Breast epithelium (tissue), 4 donors: ENCODE data around the gene CCDC12. TPM values are rescaled to one million over a fixed set of nuclear protein-coding genes. Genes with fewer than 3 reads are reported as not detected.

Experiments used
- DNase-seq, 2 donors: peaks; one replicate each; pipeline ENCODE4 v3.0.0-alpha.2; 2019; ENCODE audit warnings: low spot score in 2 of 2
- H3K27ac ChIP-seq, 2 donors: fragments of 200-600 bp; sonication (generic) in 1 of 2; one replicate each; pipeline ENCODE4 v1.5.1; 2016 to 2019; ENCODE audit warnings: mild to moderate bottlenecking in 1 of 2
- H3K27me3 ChIP-seq, 2 donors: fragments of 200-600 bp; sonication (generic) in 1 of 2; one replicate each; pipeline versions ENCODE4 v1.5.1 to v1.6.0; 2017 to 2019; ENCODE audit warnings: control low read depth in 1 of 2, mild to moderate bottlenecking in 1 of 2
- H3K36me3 ChIP-seq: fragments of 200-600 bp; one replicate; pipeline ENCODE4 v1.5.1; 2019
- H3K4me1 ChIP-seq, 2 donors: fragments of 200-600 bp; sonication (generic); one replicate each; pipeline ENCODE4 v1.5.1; 2016 to 2019; ENCODE audit warnings: control low read depth in 1 of 2
- H3K4me3 ChIP-seq, 3 donors: fragments of 200-600 bp; sonication (generic); 1 replicate in 2 of 3; 2 replicates in 1 of 3; pipeline ENCODE4 v1.5.1; 2016 to 2019; ENCODE audit warnings: mild to moderate bottlenecking in 3 of 3, moderate library complexity in 2 of 3
- H3K9me3 ChIP-seq, 2 donors: fragments of 200-600 bp; sonication (generic) in 1 of 2; one replicate each; pipeline ENCODE4 v1.5.1; 2016 to 2019; ENCODE audit warnings: control low read depth in 1 of 2
- CTCF ChIP-seq, 3 donors: fragments of 450-650 bp; IDR thresholded peaks; one replicate each; pipeline ENCODE4 v1.5.1; 2016 to 2017; ENCODE audit warnings: antibody characterized with exemption in 3 of 3, mild to moderate bottlenecking in 3 of 3, moderate library complexity in 3 of 3
- POLR2A ChIP-seq: fragments of 450-650 bp; IDR thresholded peaks from one replicate; pipeline ENCODE4 v1.6.1; 2016; ENCODE audit warnings: antibody characterized with exemption, mild to moderate bottlenecking, moderate library complexity
- POLR2AphosphoS5 ChIP-seq, 3 donors: sonication (generic); formaldehyde crosslinking; IDR thresholded peaks; one replicate each; pipeline ENCODE4 v1.6.1; 2017; ENCODE audit warnings: antibody characterized with exemption in 3 of 3
- intact Hi-C: fragments of 100-400 bp; cut with DNase I; formaldehyde crosslinking; loops from one replicate; pipeline ENCODE4 v1.15.1; 2023; ENCODE audit warnings: low total_unique reads
- total RNA-seq, 3 donors: library from RNA; depleted of rRNA; stranded (reverse); fragments of >200 nt; gene quantifications; one replicate each; pipeline ENCODE4 v1.1.0, GENCODE V29; 2016

The CCDC12 gene
- total RNA-seq, 3 donors from 2014 or later = 27.0 to 50.2 (median 43.9) TPM

- H3K27ac ChIP-seq = peak overlapping the region in 1 of 2 donors; percentile 17
- no peak overlapping the region for H3K4me3 ChIP-seq
- no peak for DNase-seq
- H3K9me3 ChIP-seq = no peaks in the 10 kb centered on the region
- intact Hi-C loops = no loop called here
- H3K4me1 ChIP-seq = peaks cover 3 to 40% of the 10 kb centered on the region in 2 donors
- no peaks in the 10 kb centered on the region for H3K27me3 ChIP-seq
- H3K36me3 ChIP-seq = no peaks in the 10 kb centered on the region
- TF ChIP-seq POLR2AphosphoS5 (IDR thresholded peaks at IDR 0.05) (no peak), CTCF (IDR thresholded peaks at IDR 0.05) (no peak), POLR2A (no peak)
These were observed 50.5 kb downstream of the CCDC12 start for GRCh38 chr3:46926039-46926438.

GRCh38 chr3:46925585-46925934 lies 51.0 kb downstream of the CCDC12 start:
- Histone ChIP-seq H3K4me3 (no peak overlapping the region), H3K27me3 (no peaks in the 10 kb centered on the region), H3K36me3 (no peaks in the 10 kb centered on the region), H3K27ac (peak overlapping the region in 1 of 2 donors; percentile 17), H3K9me3 (no peaks in the 10 kb centered on the region), H3K4me1 (peaks cover 0 to 37% of the 10 kb centered on the region in 2 donors)
- intact Hi-C loops = no loop called here
- no peak for DNase-seq
- TF ChIP-seq POLR2AphosphoS5 (IDR thresholded peaks at IDR 0.05) = no peak
- TF ChIP-seq CTCF (IDR thresholded peaks at IDR 0.05) = no peak

- Histone ChIP-seq H3K9me3 (no peaks in the 10 kb centered on the region), H3K27me3 (no peaks in the 10 kb centered on the region), H3K36me3 (no peaks in the 10 kb centered on the region), H3K4me1 (peaks cover 0 to 32% of the 10 kb centered on the region in 2 donors), H3K27ac (no peak overlapping the region), H3K4me3 (no peak overlapping the region)
- TF ChIP-seq CTCF (IDR thresholded peaks at IDR 0.05) = no peak
- no peak for TF ChIP-seq POLR2AphosphoS5 (IDR thresholded peaks at IDR 0.05)
- TF ChIP-seq POLR2A = no peak
- no peak for DNase-seq
- intact Hi-C loops = loop anchor here (5.0 kb wide), 1 partner anchor 1048 kb away; no protein-coding TSS in a partner anchor
These were observed 51.5 kb downstream of the CCDC12 start for GRCh38 chr3:46924921-46925584.

GRCh38 chr3:46923559-46924350 lies 52.8 kb downstream of the CCDC12 start:
- DNase-seq = no peak
- intact Hi-C loops = loop anchor here (5.0 kb wide), 1 partner anchor 1046 kb away; no protein-coding TSS in a partner anchor
- Histone ChIP-seq H3K27ac (no peak overlapping the region), H3K4me1 (peaks cover 0 to 21% of the 10 kb centered on the region in 2 donors), H3K27me3 (no peaks in the 10 kb centered on the region), H3K9me3 (no peaks in the 10 kb centered on the region), H3K36me3 (no peaks in the 10 kb centered on the region), H3K4me3 (no peak overlapping the region)
- TF ChIP-seq CTCF (IDR thresholded peaks at IDR 0.05) (peak; percentile 24 to 77 (median 54)), POLR2A (no peak), POLR2AphosphoS5 (IDR thresholded peaks at IDR 0.05) (no peak)
